Measurements from ENCODE around the gene HMCES. TPM values are rescaled to one million over a fixed set of nuclear protein-coding genes. Genes with fewer than 3 reads are reported as not detected.

HMCES gene
- total RNA-seq, 2 donors from 2014 or later = 10.1 to 14.5 TPM

DNA sequence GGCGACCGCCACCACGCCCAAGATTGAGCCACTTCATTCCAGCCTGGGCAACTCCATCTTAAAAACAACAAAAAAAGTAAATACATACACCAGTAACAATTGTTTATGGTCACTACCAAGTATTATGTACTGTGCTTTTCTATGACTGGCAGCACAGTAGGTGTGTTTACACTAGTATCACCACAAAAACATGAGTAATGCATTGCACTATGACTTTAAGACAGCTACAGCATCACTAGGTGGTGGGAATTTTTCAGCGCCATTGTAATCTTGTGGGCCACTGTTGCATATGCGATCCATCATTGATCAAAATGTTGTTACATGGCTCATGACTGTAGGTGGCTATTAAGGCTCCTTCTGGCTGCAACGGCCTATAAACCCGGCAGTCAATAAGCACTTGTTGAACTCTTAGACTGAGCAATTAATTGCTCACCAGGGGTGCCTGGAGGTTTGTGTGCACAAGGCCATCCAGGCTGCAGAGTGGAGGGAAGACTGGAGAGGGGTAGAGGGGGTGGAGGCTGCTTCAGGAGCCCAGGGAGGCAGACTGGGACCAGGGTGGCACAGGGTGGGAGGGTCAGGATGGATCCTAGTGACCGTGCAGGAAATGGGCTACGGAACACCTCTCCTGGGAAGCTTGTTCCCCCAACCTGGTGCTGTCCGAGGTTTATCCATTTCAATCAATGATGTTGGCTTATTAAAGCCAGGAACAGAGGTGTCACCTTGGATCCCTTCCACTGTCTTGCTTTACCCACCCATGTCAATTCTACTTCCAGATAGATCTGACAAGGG is 47.1 kb upstream of the HMCES start:
- 60 to 61% methylated on average over 10 of the region's 10 CpGs for WGBS, 2 donors
- TF ChIP-seq, protein P1, sequence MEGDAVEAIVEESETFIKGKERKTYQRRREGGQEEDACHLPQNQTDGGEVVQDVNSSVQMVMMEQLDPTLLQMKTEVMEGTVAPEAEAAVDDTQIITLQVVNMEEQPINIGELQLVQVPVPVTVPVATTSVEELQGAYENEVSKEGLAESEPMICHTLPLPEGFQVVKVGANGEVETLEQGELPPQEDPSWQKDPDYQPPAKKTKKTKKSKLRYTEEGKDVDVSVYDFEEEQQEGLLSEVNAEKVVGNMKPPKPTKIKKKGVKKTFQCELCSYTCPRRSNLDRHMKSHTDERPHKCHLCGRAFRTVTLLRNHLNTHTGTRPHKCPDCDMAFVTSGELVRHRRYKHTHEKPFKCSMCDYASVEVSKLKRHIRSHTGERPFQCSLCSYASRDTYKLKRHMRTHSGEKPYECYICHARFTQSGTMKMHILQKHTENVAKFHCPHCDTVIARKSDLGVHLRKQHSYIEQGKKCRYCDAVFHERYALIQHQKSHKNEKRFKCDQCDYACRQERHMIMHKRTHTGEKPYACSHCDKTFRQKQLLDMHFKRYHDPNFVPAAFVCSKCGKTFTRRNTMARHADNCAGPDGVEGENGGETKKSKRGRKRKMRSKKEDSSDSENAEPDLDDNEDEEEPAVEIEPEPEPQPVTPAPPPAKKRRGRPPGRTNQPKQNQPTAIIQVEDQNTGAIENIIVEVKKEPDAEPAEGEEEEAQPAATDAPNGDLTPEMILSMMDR (IDR thresholded peaks at IDR 0.05) = no peak
- TF ChIP-seq POLR2A (IDR thresholded peaks at IDR 0.05) = no peak
- Histone ChIP-seq H3K4me3 (no peak overlapping the region), H3K4me1 (no peaks in the 10 kb centered on the region), H3K36me3 (replicated peaks in 1 of 2; ENCODE audit: insufficient read depth in 1 of 2, low read depth in 2 of 2) (no peaks in the 10 kb centered on the region), H3K27me3 (no peaks in the 10 kb centered on the region), H3K9me3 (no peaks in the 10 kb centered on the region), H3K27ac (peak overlapping the region in 1 of 4 donors; percentile 54)
- no peak for ATAC-seq
- no peak for DNase-seq
- intact Hi-C loops (cut with DNase I) = no loop called here

DNA sequence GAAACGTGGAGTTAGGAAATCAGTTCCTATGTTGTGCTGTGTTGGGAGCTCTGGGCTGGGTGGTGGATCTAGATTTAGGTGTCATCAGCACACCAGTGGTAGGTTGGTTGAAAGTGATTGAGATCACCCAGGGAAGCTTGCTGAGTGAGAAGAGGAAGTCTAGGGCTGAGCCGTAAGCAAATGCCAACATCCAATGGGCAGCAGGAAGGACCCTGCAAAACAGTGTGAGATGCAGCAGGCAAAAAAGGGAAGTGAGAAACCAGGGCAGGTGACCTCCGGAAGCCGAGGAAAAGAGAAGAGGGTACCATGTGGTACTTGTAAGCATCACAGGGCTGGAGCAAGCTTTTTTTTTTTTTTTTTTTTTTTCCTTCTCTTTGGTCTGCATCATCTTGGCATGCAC is 45.1 kb upstream of the HMCES start:
- Histone ChIP-seq H3K4me1 (no peaks in the 10 kb centered on the region), H3K27me3 (no peaks in the 10 kb centered on the region), H3K9me3 (no peaks in the 10 kb centered on the region), H3K4me3 (no peak overlapping the region), H3K36me3 (replicated peaks in 1 of 2; ENCODE audit: insufficient read depth in 1 of 2, low read depth in 2 of 2) (no peaks in the 10 kb centered on the region), H3K27ac (peak overlapping the region in 1 of 4 donors; percentile 62)
- intact Hi-C loops (cut with DNase I) = no loop called here
- peak in 1 of 4 donors; percentile 79 for DNase-seq
- WGBS, 2 donors = 53 to 74% methylated on average over 4 of the region's 4 CpGs
- TF ChIP-seq, protein P1 (IDR thresholded peaks at IDR 0.05) = no peak
- TF ChIP-seq POLR2A (IDR thresholded peaks at IDR 0.05) = peak in 1 of 3 donors; percentile 31
- no peak for ATAC-seq

DNA sequence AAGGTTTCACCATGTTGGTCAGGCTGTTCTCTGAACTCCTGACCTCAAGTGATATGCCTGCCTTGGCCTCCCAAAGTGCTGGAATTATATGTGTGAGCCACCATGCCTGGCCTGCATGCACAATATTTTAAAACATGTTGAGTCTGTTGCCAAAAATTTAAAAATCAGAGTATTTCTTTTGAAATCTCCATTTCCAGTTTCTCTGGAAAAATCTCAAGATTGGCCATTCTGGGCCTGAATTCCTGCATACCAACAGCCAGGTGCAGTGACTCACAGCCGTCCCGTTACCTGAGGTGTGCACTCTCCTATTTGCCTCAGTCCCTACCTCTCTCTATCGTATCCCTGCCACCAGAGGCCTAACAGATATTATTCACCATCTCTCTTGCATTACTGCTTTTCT is 44.2 kb upstream of the HMCES start:
- intact Hi-C loops (cut with DNase I) = no loop called here
- 74 to 89% methylated on average over 3 of the region's 3 CpGs for WGBS, 2 donors
- H3K27ac ChIP-seq = peak overlapping the region in 1 of 4 donors; percentile 39

DNA sequence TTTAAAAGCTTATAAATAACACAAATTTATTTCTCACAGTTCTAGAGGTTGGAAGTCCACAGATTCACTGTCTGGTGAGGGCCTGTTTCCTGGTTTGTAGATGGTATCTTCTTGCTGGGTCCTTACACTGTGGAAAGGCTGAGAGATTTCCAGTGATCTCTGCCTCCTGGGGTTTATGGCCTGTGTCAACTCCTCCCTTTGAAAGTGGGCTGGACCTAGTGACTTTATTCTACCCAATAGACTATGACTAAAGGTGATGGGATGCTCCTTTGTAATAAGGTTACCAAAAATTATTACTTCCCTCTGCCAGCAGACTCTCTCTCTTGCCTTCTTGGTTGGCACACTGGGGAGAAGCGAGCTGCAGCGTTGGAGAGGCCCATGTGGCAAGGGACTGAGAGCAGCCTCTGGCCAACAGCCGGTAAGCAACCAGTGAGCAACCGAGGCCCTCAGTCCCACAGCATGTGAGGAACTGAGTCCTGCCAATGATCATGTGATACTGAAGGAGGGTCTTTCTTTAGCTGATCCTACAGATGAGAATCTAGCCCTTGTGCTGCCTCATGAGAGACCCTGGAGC is 43.2 kb upstream of the HMCES start:
- H3K36me3 ChIP-seq (replicated peaks in 1 of 2; ENCODE audit: insufficient read depth in 1 of 2, low read depth in 2 of 2) = no peaks in the 10 kb centered on the region
- H3K9me3 ChIP-seq = no peaks in the 10 kb centered on the region
- no peak overlapping the region for H3K4me3 ChIP-seq
- H3K27me3 ChIP-seq = no peaks in the 10 kb centered on the region
- DNase-seq (no peak), ATAC-seq (no peak)
- TF ChIP-seq, protein P1 (IDR thresholded peaks at IDR 0.05) = no peak
- TF ChIP-seq POLR2A (IDR thresholded peaks at IDR 0.05) = no peak
- WGBS, 2 donors = 87 to 100% methylated on average over 4 of the region's 4 CpGs
- intact Hi-C loops (cut with DNase I) = no loop called here
- no peaks in the 10 kb centered on the region for H3K4me1 ChIP-seq
- no peak overlapping the region for H3K27ac ChIP-seq

More for the DNA sequence above, 44.2 kb upstream of the HMCES start:
- Histone ChIP-seq H3K9me3 (no peaks in the 10 kb centered on the region), H3K27me3 (no peaks in the 10 kb centered on the region), H3K4me3 (no peak overlapping the region), H3K36me3 (replicated peaks in 1 of 2; ENCODE audit: insufficient read depth in 1 of 2, low read depth in 2 of 2) (no peaks in the 10 kb centered on the region), H3K4me1 (no peaks in the 10 kb centered on the region)
- no peak for DNase-seq
- no peak for ATAC-seq
- TF ChIP-seq, protein P1 (IDR thresholded peaks at IDR 0.05) = no peak
- no peak for TF ChIP-seq POLR2A (IDR thresholded peaks at IDR 0.05)
